Measurements from ENCODE around the gene CCPG1.
"Not testable (repeated sequence)": the region's sequence is repeated elsewhere in the genome, so short reads cannot be mapped to it uniquely, and the experiment has no call there.

Gene CCPG1

DNA sequence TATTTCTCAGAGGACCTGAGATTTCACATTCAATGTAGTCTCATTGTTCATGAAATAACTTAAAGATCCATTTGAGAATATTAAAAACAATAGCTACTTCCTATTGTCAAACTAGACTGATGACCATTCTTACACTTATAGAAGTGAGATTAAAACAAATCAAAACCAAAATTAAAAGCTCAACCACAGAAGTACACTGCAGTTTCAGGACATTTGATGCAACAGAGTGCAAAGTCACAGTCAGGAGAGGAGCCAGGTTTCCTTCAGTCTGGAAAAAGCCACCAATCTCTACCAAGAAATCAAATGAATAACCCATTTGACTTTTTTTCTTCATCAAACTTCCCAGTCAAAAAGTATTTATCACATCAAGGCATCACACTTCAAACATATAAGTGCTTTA is 5.5 kb downstream of the CCPG1 start:
- Mint-ChIP-seq H3K4me3 (no peak overlapping the region), H3K27ac (no peak overlapping the region), H3K4me1 (peaks cover 30% of the 10 kb centered on the region), H3K27me3 (no peaks in the 10 kb centered on the region), H3K9me3 (no peaks in the 10 kb centered on the region), H3K36me3 (peaks cover 16% of the 10 kb centered on the region)
- no peak for DNase-seq (ENCODE audit: low spot score in 2 of 2)
- no peak for ATAC-seq (ENCODE audit: low read depth)

- H3K4me3 Mint-ChIP-seq: no peak overlapping the region
- H3K9me3 Mint-ChIP-seq: no peaks in the 10 kb centered on the region
- peak overlapping the region; percentile 61 for H3K27ac Mint-ChIP-seq
- ATAC-seq (ENCODE audit: low read depth): no peak
- no peak for DNase-seq (ENCODE audit: low spot score in 2 of 2)
- peaks cover 27% of the 10 kb centered on the region for H3K4me1 Mint-ChIP-seq
- no peaks in the 10 kb centered on the region for H3K27me3 Mint-ChIP-seq
- peaks cover 21% of the 10 kb centered on the region for H3K36me3 Mint-ChIP-seq
Observed at GRCh38 chr15:55401786-55402246, 6.3 kb downstream of the CCPG1 start.

GRCh38 chr15:55400050-55400449 is 8.1 kb downstream of the CCPG1 start:
- H3K4me1 Mint-ChIP-seq: peaks cover 30% of the 10 kb centered on the region
- H3K9me3 Mint-ChIP-seq; H3K27ac Mint-ChIP-seq; DNase-seq (ENCODE audit: low spot score in 2 of 2); ATAC-seq (ENCODE audit: low read depth); H3K4me3 Mint-ChIP-seq; H3K27me3 Mint-ChIP-seq: not testable (repeated sequence)
- peaks cover 29% of the 10 kb centered on the region for H3K36me3 Mint-ChIP-seq

DNA sequence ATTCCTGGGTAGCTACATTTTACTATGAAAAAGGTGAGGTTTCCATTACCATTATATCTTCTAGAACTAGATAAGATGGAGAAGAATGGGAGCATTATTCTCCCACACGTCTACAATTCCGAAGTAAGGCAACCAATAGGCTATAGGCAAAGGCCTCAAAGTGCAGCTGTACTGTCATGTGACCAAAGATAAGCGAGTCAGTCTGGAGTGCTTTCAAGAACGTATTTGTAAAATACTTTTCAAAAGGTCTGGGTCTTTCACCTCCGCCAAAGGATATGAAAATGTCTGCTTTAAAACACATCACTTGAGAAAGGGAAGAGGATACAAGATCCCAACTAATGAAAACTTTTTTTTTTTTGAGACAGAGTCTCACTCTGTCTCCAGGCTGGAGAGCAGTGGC is 9.9 kb downstream of the CCPG1 start:
- Mint-ChIP-seq H3K27ac (no peak overlapping the region), H3K27me3 (no peaks in the 10 kb centered on the region), H3K9me3 (peaks cover 6% of the 10 kb centered on the region), H3K4me1 (peaks cover 25% of the 10 kb centered on the region), H3K36me3 (peaks cover 34% of the 10 kb centered on the region), H3K4me3 (no peak overlapping the region)
- DNase-seq (ENCODE audit: low spot score in 2 of 2) (no peak), ATAC-seq (ENCODE audit: low read depth) (no peak)

- no peak overlapping the region for H3K27ac Mint-ChIP-seq
Observed at GRCh38 chr15:55394694-55395093, 13.5 kb downstream of the CCPG1 start.

DNA sequence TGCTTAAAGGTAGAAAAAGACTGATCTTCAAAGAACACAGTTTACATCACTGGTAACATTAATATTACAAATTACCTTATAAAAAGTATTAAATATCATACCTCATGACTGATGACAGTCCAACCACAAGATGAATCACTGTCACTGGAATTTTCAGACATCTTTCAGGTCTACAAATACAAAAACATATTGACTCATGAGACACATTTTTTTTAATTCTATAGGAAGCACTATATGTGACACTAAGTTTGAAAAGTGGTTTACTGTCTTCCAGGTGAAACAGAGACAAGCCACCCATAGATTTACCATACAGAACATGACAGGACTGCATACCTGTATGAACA is 18.9 kb downstream of the CCPG1 start:
- H3K27me3 Mint-ChIP-seq: no peaks in the 10 kb centered on the region
- DNase-seq (ENCODE audit: low spot score in 2 of 2) (no peak), ATAC-seq (ENCODE audit: low read depth) (no peak)
- no peak overlapping the region for H3K4me3 Mint-ChIP-seq
- H3K4me1 Mint-ChIP-seq: no peaks in the 10 kb centered on the region
- no peaks in the 10 kb centered on the region for H3K9me3 Mint-ChIP-seq
- no peak overlapping the region for H3K27ac Mint-ChIP-seq
- H3K36me3 Mint-ChIP-seq: peaks cover 16% of the 10 kb centered on the region

More at GRCh38 chr15:55394694-55395093, 13.5 kb downstream of the CCPG1 start:
- Mint-ChIP-seq H3K4me1 (peaks cover 11% of the 10 kb centered on the region), H3K27me3 (no peaks in the 10 kb centered on the region), H3K4me3 (no peak overlapping the region), H3K36me3 (peaks cover 31% of the 10 kb centered on the region), H3K9me3 (peaks cover 6% of the 10 kb centered on the region)
- no peak for ATAC-seq (ENCODE audit: low read depth)
- DNase-seq (ENCODE audit: low spot score in 2 of 2): no peak

DNA sequence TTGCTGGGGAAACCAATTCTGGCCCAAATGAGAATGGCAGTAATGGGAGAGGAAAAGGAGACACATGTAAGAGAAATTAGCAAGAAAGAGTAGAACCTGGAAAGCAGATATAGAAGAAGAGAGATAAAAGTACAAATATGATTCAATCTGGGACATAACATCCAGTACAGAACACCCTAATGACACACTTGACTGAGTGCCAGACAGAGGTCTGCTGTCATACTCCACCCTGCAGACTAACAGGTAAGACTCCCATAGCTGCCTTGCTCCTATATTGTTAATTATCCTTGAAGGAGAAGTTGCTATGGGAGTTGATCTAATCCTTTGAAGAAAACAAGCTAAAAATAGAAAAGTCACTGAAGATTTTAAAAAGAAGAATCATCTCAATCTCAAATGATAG is 21.1 kb downstream of the CCPG1 start:
- Mint-ChIP-seq H3K4me3 (no peak overlapping the region), H3K4me1 (peaks cover 5% of the 10 kb centered on the region), H3K9me3 (no peaks in the 10 kb centered on the region), H3K27ac (no peak overlapping the region), H3K27me3 (no peaks in the 10 kb centered on the region), H3K36me3 (peaks cover 26% of the 10 kb centered on the region)
- no peak for ATAC-seq (ENCODE audit: low read depth)
- no peak for DNase-seq (ENCODE audit: low spot score in 2 of 2)

DNA sequence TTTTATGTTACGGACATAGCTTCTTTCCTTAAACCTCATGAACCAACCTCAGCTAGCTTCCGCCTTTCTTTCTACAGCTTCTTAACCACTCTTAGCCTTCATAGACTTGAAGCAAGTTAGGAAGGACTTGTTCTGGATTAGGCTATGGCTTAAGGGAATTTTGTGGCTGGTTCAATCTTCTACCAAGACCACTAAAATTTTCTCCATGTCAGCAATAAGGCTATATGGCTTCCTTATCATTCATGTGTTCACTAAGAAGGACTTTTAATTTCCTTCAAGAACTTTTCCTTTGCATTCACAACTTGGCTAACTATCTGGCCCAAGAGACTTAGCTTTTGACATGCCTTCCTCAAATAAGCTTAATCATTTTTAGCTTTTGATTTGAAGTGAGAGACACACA is 24.5 kb downstream of the CCPG1 start:
- no peak overlapping the region for H3K27ac Mint-ChIP-seq
- no peak for ATAC-seq (ENCODE audit: low read depth)
- no peak overlapping the region for H3K4me3 Mint-ChIP-seq
- DNase-seq (ENCODE audit: low spot score in 2 of 2): no peak
- H3K27me3 Mint-ChIP-seq: no peaks in the 10 kb centered on the region
- H3K36me3 Mint-ChIP-seq: peaks cover 29% of the 10 kb centered on the region
- peaks cover 5% of the 10 kb centered on the region for H3K4me1 Mint-ChIP-seq
- H3K9me3 Mint-ChIP-seq: no peaks in the 10 kb centered on the region

DNA sequence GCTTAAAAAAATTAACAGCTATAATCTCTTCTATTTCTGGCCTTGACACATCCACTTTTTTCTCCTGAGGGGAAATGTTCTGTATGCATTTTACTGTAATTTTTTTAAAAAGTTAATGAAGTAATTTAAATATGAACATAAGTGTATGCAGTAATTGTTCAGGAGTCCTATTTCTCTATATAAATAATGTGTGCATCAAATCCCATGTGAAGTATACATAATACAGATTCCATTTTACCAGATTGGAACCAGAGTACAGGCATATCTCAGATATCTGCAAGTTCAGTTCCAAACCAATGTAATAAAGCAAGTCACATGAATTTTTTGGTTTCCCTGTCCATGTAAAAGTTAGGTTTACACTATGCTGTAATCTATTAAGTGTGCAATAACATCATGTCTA is 26.6 kb downstream of the CCPG1 start:
- no peak for DNase-seq (ENCODE audit: low spot score in 2 of 2)
- Mint-ChIP-seq H3K9me3 (no peaks in the 10 kb centered on the region), H3K27me3 (no peaks in the 10 kb centered on the region), H3K27ac (no peak overlapping the region), H3K4me1 (peaks cover 5% of the 10 kb centered on the region), H3K4me3 (no peak overlapping the region), H3K36me3 (peaks cover 26% of the 10 kb centered on the region)
- ATAC-seq (ENCODE audit: low read depth): no peak

- no peak for ATAC-seq (ENCODE audit: low read depth)
- Mint-ChIP-seq H3K9me3 (no peaks in the 10 kb centered on the region), H3K36me3 (peaks cover 30% of the 10 kb centered on the region), H3K4me1 (peaks cover 5% of the 10 kb centered on the region), H3K27me3 (no peaks in the 10 kb centered on the region), H3K27ac (no peak overlapping the region), H3K4me3 (no peak overlapping the region)
- DNase-seq (ENCODE audit: low spot score in 2 of 2): no peak
Observed at GRCh38 chr15:55379095-55379494, 29.1 kb downstream of the CCPG1 start.

- Mint-ChIP-seq H3K9me3 (no peaks in the 10 kb centered on the region), H3K4me3 (no peak overlapping the region), H3K4me1 (peaks cover 9% of the 10 kb centered on the region), H3K27ac (peak overlapping the region; percentile 70), H3K36me3 (peaks cover 32% of the 10 kb centered on the region), H3K27me3 (no peaks in the 10 kb centered on the region)
- ATAC-seq (ENCODE audit: low read depth) (peak; percentile 22), DNase-seq (ENCODE audit: low spot score in 2 of 2) (no peak)
Observed at GRCh38 chr15:55372701-55373440, 35.3 kb downstream of the CCPG1 start.

DNA sequence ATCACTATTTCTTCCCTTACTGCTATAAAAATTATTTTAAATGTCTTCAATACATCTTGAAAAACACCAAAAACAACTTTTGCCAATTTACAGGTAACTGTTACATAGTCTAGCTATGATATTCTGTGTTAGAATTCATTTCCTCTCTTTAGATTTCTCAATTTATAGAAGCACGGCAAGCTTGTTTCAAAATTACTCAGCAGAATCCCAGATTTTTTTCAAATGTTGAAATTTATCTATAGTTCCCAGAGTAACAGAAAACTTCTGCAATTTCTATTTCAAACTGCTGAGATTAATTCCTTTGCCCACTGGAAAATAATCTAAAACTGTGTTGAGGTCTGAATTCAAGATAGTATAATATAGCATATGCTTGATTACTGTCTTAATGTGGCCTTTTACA is 41.2 kb downstream of the CCPG1 start:
- no peak overlapping the region for H3K27ac Mint-ChIP-seq
- H3K4me1 Mint-ChIP-seq: no peaks in the 10 kb centered on the region
- no peaks in the 10 kb centered on the region for H3K27me3 Mint-ChIP-seq

GRCh38 chr15:55362641-55363040 is 45.5 kb downstream of the CCPG1 start:
- ATAC-seq (ENCODE audit: low read depth) (no peak), DNase-seq (ENCODE audit: low spot score in 2 of 2) (no peak)
- no peaks in the 10 kb centered on the region for H3K27me3 Mint-ChIP-seq
- H3K36me3 Mint-ChIP-seq: peaks cover 13% of the 10 kb centered on the region
- H3K9me3 Mint-ChIP-seq: no peaks in the 10 kb centered on the region
- H3K4me3 Mint-ChIP-seq: no peak overlapping the region
- H3K27ac Mint-ChIP-seq: no peak overlapping the region
- H3K4me1 Mint-ChIP-seq: peaks cover 5% of the 10 kb centered on the region

More for the DNA sequence above, 41.2 kb downstream of the CCPG1 start:
- no peak overlapping the region for H3K4me3 Mint-ChIP-seq
- H3K36me3 Mint-ChIP-seq: peaks cover 18% of the 10 kb centered on the region
- H3K9me3 Mint-ChIP-seq: no peaks in the 10 kb centered on the region
- ATAC-seq (ENCODE audit: low read depth): no peak
- no peak for DNase-seq (ENCODE audit: low spot score in 2 of 2)

GRCh38 chr15:55361048-55361447 is 47.1 kb downstream of the CCPG1 start:
- H3K27ac Mint-ChIP-seq: no peak overlapping the region

GRCh38 chr15:55360256-55360655 is 47.9 kb downstream of the CCPG1 start:
- Mint-ChIP-seq H3K27ac (peak overlapping the region; percentile 74), H3K9me3 (no peaks in the 10 kb centered on the region), H3K27me3 (no peaks in the 10 kb centered on the region), H3K36me3 (peaks cover 23% of the 10 kb centered on the region), H3K4me1 (peaks cover 5% of the 10 kb centered on the region), H3K4me3 (no peak overlapping the region)
- DNase-seq (ENCODE audit: low spot score in 2 of 2): no peak
- no peak for ATAC-seq (ENCODE audit: low read depth)

More at GRCh38 chr15:55361048-55361447, 47.1 kb downstream of the CCPG1 start:
- no peak overlapping the region for H3K4me3 Mint-ChIP-seq
- H3K9me3 Mint-ChIP-seq: no peaks in the 10 kb centered on the region
- DNase-seq (ENCODE audit: low spot score in 2 of 2): no peak
- no peaks in the 10 kb centered on the region for H3K27me3 Mint-ChIP-seq
- H3K4me1 Mint-ChIP-seq: peaks cover 5% of the 10 kb centered on the region
- ATAC-seq (ENCODE audit: low read depth): no peak
- H3K36me3 Mint-ChIP-seq: peaks cover 23% of the 10 kb centered on the region

All from memory B cell (primary cell).